Measurements from ENCODE around the gene CNOT6L.

The CNOT6L gene

DNA sequence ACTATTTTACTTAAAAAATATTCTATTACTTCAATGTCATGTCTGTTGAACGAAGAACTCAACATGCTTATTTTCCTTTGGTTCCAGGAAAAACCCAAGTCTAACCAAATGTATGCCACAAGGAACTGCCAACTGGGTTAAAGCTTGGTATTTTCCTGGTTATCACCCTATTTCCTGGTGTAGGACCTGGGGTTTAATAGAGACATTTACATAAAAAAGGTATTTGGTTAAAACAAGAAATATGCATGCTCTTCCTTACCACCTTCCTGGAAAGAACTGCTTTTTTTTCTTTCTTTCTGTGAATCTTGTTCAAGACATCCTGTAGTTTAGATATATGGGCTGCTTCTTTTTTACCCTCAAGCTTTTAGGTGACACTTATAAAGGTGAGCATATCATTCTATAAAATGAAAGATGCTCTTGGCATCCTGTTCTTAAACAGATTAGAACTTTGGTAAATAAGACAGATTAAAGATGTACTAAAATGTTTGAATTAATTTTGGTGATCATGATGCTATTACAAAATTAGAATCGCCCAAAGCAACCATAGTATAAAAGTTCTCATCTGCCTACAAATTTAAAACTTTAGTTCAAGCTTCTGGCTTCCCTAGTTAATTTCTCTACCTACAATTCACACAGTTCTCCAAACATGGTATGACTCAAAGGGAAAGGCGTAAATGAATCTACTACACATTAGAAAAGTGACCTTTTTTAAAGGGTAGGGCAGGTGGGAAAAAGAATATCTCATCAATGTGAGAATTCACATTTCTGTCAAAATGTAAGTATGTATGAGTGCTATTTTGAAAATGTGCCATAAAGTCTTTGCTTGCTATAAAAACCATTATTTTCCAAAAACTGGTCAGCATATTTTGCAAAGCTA lies 103.5 kb downstream of the CNOT6L start:
- POLR2A ChIA-PET = no interaction called here
- CTCF ChIA-PET = no interaction called here
- no peak for DNase-seq (ENCODE audit: extremely low spot score)
- TF ChIP-seq LEF1 (IDR thresholded peaks at IDR 0.05; ENCODE audit: borderline replicate concordance) (no peak), BHLHE40 (IDR thresholded peaks at IDR 0.05; ENCODE audit: borderline replicate concordance) (no peak), FOXA1 (IDR thresholded peaks at IDR 0.05) (no peak), ZNF384 (IDR thresholded peaks at IDR 0.05) (no peak), ARNT (IDR thresholded peaks at IDR 0.05) (no peak), SP1 (IDR thresholded peaks at IDR 0.05) (no peak), FOXK2 (IDR thresholded peaks at IDR 0.05) (no peak), HDGF (IDR thresholded peaks at IDR 0.05; ENCODE audit: borderline replicate concordance) (no peak), L3MBTL2 (conservative IDR thresholded peaks at IDR 0.05) (no peak), ELF4 (IDR thresholded peaks at IDR 0.05) (no peak), NFRKB (IDR thresholded peaks at IDR 0.05) (no peak), CTBP1 (IDR thresholded peaks at IDR 0.05; ENCODE audit: borderline replicate concordance) (no peak), FOXM1 (IDR thresholded peaks at IDR 0.05; ENCODE audit: borderline replicate concordance) (no peak)

DNA sequence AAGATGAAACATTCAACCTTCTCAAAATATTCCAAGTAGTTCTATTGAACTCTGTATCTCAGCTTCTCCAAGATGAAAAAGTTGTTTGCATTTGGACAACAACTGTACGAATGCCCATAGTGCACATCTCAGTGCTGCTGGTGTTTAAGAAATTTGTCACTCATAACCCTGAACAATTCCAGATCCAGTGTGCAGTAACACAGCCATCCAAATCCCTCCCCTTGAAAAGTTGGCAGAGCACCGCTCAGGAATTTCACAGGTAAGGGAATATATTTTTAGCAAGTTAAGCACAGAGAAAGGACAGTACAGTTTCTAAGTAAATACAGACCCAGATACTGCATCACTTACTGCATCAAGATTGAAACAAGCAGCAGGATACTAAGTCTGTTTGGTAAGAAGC lies 104.7 kb downstream of the CNOT6L start:
- no peak for DNase-seq (ENCODE audit: extremely low spot score)
- POLR2A ChIA-PET = no interaction called here

DNA sequence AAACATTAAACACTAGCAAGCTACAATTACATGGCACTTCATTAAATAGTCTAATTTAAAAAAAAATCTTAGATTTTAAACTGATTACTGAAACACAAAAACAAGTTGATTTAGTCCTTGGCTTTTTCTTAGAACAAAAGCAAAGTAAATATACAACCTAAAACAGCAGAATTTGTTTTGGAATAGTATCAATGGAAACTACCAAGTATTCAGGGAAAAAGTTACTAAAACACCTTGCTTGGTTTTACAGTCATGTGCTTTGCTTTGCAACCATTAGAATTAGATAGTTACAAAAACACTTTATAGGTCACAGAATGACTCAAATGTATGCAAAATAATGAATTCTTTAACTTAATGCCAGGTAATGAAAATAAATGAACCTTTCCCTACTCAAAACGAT lies 105.3 kb downstream of the CNOT6L start:
- CTCF ChIA-PET = no interaction called here
- no peak for DNase-seq (ENCODE audit: extremely low spot score)
- POLR2A ChIA-PET = no interaction called here
- TF ChIP-seq FOXA1 (IDR thresholded peaks at IDR 0.05) (no peak), LEF1 (IDR thresholded peaks at IDR 0.05; ENCODE audit: borderline replicate concordance) (no peak), FOXM1 (IDR thresholded peaks at IDR 0.05; ENCODE audit: borderline replicate concordance) (no peak), BHLHE40 (IDR thresholded peaks at IDR 0.05; ENCODE audit: borderline replicate concordance) (no peak), SUZ12 (IDR thresholded peaks at IDR 0.05) (no peak), ARNT (IDR thresholded peaks at IDR 0.05) (no peak), ELF4 (IDR thresholded peaks at IDR 0.05) (no peak), NFRKB (IDR thresholded peaks at IDR 0.05) (no peak), ZNF384 (IDR thresholded peaks at IDR 0.05) (no peak), FOXK2 (IDR thresholded peaks at IDR 0.05) (no peak), L3MBTL2 (conservative IDR thresholded peaks at IDR 0.05) (no peak), TARDBP (IDR thresholded peaks at IDR 0.05) (no peak), SP1 (IDR thresholded peaks at IDR 0.05) (no peak), CTBP1 (IDR thresholded peaks at IDR 0.05; ENCODE audit: borderline replicate concordance) (no peak), HDGF (IDR thresholded peaks at IDR 0.05; ENCODE audit: borderline replicate concordance) (no peak)
- TF ChIP-seq, protein P1, sequence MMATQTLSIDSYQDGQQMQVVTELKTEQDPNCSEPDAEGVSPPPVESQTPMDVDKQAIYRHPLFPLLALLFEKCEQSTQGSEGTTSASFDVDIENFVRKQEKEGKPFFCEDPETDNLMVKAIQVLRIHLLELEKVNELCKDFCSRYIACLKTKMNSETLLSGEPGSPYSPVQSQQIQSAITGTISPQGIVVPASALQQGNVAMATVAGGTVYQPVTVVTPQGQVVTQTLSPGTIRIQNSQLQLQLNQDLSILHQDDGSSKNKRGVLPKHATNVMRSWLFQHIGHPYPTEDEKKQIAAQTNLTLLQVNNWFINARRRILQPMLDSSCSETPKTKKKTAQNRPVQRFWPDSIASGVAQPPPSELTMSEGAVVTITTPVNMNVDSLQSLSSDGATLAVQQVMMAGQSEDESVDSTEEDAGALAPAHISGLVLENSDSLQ (IDR thresholded peaks at IDR 0.05) = no peak

More for the DNA sequence above, 104.7 kb downstream of the CNOT6L start:
- no peak for TF ChIP-seq FOXK2 (IDR thresholded peaks at IDR 0.05)
- TF ChIP-seq L3MBTL2 (conservative IDR thresholded peaks at IDR 0.05) = no peak
- TF ChIP-seq, protein P1 (IDR thresholded peaks at IDR 0.05) = no peak
- TF ChIP-seq SUZ12 (IDR thresholded peaks at IDR 0.05) = no peak
- no peak for TF ChIP-seq SP1 (IDR thresholded peaks at IDR 0.05)
- no peak for TF ChIP-seq HDGF (IDR thresholded peaks at IDR 0.05; ENCODE audit: borderline replicate concordance)
- TF ChIP-seq ZNF384 (IDR thresholded peaks at IDR 0.05) = no peak
- no peak for TF ChIP-seq FOXM1 (IDR thresholded peaks at IDR 0.05; ENCODE audit: borderline replicate concordance)
- CTCF ChIA-PET = no interaction called here

DNA sequence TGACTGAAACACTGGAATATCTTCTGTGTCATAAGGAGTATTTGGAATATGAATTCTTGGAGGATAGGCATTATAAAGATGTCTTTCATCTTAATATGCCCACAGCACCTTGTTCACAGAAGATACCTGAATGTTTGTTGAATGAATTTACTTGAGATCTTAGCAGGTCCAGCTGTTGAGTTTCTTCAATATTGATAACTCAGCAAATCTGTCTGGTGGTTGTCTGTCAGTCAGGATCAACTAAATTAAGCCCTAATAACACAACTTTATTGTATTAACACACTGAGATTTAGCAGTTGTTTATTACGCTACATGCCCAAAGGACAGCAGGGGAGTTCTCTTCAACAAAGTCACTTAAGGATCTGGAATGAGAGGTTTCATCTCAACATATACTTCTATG lies 106.5 kb downstream of the CNOT6L start:
- no peak for DNase-seq (ENCODE audit: extremely low spot score)
- POLR2A ChIA-PET = no interaction called here
- TF ChIP-seq, protein P1 (IDR thresholded peaks at IDR 0.05) = no peak
- TF ChIP-seq FOXK2 (IDR thresholded peaks at IDR 0.05) = no peak
- TF ChIP-seq NFRKB (IDR thresholded peaks at IDR 0.05) = no peak
- TF ChIP-seq ELF4 (IDR thresholded peaks at IDR 0.05) = no peak
- CTCF ChIA-PET = no interaction called here

DNA sequence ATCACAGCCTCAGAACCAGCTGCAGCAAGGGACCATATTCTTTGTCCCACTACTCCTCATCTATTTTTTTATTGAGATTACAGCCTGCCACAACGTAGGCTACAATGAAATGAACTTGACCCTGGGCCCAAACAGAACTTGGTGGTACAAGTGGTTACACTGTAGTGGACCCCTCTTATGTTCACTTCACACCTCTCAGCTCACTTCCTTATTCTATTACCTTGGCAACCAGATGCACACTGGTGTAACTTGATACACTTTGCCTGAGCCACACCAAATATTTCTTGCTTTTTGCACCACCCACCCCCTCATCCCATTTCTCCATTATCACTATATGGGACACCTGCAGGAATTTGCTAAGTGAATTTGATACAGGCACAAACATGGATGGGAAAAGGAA lies 107.7 kb downstream of the CNOT6L start:
- POLR2A ChIA-PET = no interaction called here
- no peak for DNase-seq (ENCODE audit: extremely low spot score)
- CTCF ChIA-PET = no interaction called here
- TF ChIP-seq ZNF384 (IDR thresholded peaks at IDR 0.05) (no peak), CTBP1 (IDR thresholded peaks at IDR 0.05; ENCODE audit: borderline replicate concordance) (no peak), L3MBTL2 (conservative IDR thresholded peaks at IDR 0.05) (no peak), LEF1 (IDR thresholded peaks at IDR 0.05; ENCODE audit: borderline replicate concordance) (no peak), SP1 (IDR thresholded peaks at IDR 0.05) (no peak), FOXM1 (IDR thresholded peaks at IDR 0.05; ENCODE audit: borderline replicate concordance) (no peak), NFRKB (IDR thresholded peaks at IDR 0.05) (no peak), ELF4 (IDR thresholded peaks at IDR 0.05) (no peak), FOXK2 (IDR thresholded peaks at IDR 0.05) (no peak), BHLHE40 (IDR thresholded peaks at IDR 0.05; ENCODE audit: borderline replicate concordance) (no peak), SUZ12 (IDR thresholded peaks at IDR 0.05) (no peak), HDGF (IDR thresholded peaks at IDR 0.05; ENCODE audit: borderline replicate concordance) (no peak), FOXA1 (IDR thresholded peaks at IDR 0.05) (no peak), TARDBP (IDR thresholded peaks at IDR 0.05) (no peak), ARNT (IDR thresholded peaks at IDR 0.05) (no peak)
- TF ChIP-seq, protein P1 (IDR thresholded peaks at IDR 0.05) = no peak
